ENCODE measurements around the gene HTT. TPM values are rescaled to one million over a fixed set of nuclear protein-coding genes. Genes with fewer than 3 reads are reported as not detected.

The HTT gene
- total and polyA plus RNA-seq, 10 of the 15 experiments (the other 5 are each of a cell fraction or from before 2014, with no cell fraction given), result 3.3 to 113 (median 43.3) TPM

DNA sequence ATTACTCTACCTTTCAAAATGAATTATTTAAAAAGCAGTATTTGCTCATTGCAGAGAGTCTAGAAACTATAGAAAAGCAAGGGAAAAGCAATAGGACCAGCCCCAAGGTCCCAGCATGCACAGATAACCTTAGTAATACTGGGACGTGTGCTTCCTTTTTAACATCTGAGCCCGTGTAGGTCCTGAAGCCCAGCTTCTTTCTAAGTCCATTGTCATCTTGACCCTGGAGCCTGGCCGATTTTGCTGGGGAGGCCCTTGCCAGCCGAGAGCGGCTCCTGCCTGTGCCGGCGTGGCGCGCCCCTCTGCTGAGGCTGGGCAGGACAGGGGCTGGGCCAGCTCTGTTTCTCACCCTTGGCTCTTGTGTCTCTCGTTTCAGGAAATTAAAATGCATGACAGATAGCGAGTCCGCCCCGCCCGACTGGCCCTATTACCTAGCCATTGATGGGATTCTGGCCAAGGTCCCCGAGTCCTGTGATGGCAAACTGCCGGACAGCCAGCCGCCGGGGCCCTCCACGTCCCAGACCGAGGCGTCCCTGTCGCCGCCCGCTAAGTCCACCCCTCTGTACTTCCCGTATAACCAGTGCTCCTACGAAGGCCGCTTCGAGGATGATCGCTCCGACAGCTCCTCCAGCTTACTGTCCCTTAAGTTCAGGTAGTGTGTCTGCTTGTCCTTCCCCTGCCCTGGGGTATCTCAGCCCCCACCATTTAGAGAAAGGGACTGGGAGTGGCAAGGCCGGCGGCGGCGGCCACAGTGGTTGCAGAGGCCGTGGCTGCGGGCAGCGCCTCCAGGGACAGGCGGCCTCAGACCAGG lies 178.6 kb downstream of the HTT start:
- Histone ChIP-seq H2AFZ (ENCODE audit: control insufficient read depth, low read depth, low read length) (no peak overlapping the region), H3K9me3 (replicated peaks; ENCODE audit: control insufficient read depth, insufficient read depth, low read length) (no peaks in the 10 kb centered on the region), H3K4me3 (no peak overlapping the region), H3K4me2 (ENCODE audit: control insufficient read depth, insufficient read depth) (no peak overlapping the region), H3K27ac (ENCODE audit: control insufficient read depth, insufficient read depth) (no peak overlapping the region), H4K20me1 (ENCODE audit: control insufficient read depth, insufficient read depth) (no peaks in the 10 kb centered on the region), H3K4me1 (ENCODE audit: control insufficient read depth, insufficient read depth, low read length) (peaks cover 3% of the 10 kb centered on the region; the same call in 1 of the 2 replicates), H3K9ac (ENCODE audit: control insufficient read depth, insufficient read depth, low read length) (no peak overlapping the region), H3K79me2 (ENCODE audit: control insufficient read depth, insufficient read depth, low read length) (no peaks in the 10 kb centered on the region), H3K36me3 (ENCODE audit: control insufficient read depth in 2 of 2, insufficient read depth in 2 of 2, low read length in 1 of 2) (no peaks in the 10 kb centered on the region), H3K27me3 (replicated peaks in 1 of 2; ENCODE audit: control insufficient read depth in 2 of 2, insufficient read depth in 2 of 2, low read length in 1 of 2) (no peaks in the 10 kb centered on the region)
- DNase-seq (ENCODE audit: low read depth, low spot score) (no peak), FAIRE-seq (no peak), ATAC-seq (no peak)
- CTCF ChIA-PET, result no interaction called here
- intact Hi-C loops (cut with micrococcal nuclease; ENCODE audit: unreplicated experiment) (no loop called here), in situ Hi-C loops (cut with MboI) (no loop called here)
- SMC1A ChIA-PET (ENCODE audit: uncharacterized antibody, unreplicated experiment), result no interaction called here
- RAD21 ChIA-PET (ENCODE audit: unreplicated experiment), result no interaction called here
- TF ChIP-seq JUND (IDR thresholded peaks at IDR 0.05; ENCODE audit: low read depth, low read length) (no peak), SREBF1 (IDR thresholded peaks at IDR 0.05; ENCODE audit: low read length) (no peak), GABPA (IDR thresholded peaks at IDR 0.05; ENCODE audit: low read depth) (no peak)
- TF ChIP-seq, protein P1, sequence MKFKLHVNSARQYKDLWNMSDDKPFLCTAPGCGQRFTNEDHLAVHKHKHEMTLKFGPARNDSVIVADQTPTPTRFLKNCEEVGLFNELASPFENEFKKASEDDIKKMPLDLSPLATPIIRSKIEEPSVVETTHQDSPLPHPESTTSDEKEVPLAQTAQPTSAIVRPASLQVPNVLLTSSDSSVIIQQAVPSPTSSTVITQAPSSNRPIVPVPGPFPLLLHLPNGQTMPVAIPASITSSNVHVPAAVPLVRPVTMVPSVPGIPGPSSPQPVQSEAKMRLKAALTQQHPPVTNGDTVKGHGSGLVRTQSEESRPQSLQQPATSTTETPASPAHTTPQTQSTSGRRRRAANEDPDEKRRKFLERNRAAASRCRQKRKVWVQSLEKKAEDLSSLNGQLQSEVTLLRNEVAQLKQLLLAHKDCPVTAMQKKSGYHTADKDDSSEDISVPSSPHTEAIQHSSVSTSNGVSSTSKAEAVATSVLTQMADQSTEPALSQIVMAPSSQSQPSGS (IDR thresholded peaks at IDR 0.05; ENCODE audit: low read length), result no peak
- TF ChIP-seq, protein P2, sequence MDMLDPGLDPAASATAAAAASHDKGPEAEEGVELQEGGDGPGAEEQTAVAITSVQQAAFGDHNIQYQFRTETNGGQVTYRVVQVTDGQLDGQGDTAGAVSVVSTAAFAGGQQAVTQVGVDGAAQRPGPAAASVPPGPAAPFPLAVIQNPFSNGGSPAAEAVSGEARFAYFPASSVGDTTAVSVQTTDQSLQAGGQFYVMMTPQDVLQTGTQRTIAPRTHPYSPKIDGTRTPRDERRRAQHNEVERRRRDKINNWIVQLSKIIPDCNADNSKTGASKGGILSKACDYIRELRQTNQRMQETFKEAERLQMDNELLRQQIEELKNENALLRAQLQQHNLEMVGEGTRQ (IDR thresholded peaks at IDR 0.05; ENCODE audit: borderline replicate concordance, low read depth, low read length), result no peak
- TF ChIP-seq, protein P3, sequence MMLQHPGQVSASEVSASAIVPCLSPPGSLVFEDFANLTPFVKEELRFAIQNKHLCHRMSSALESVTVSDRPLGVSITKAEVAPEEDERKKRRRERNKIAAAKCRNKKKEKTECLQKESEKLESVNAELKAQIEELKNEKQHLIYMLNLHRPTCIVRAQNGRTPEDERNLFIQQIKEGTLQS (IDR thresholded peaks at IDR 0.05; ENCODE audit: borderline replicate concordance, extremely low read depth, low read depth, low read length), result no peak
- POLR2A ChIA-PET, result no interaction called here
- no TSS peak for BruUV-seq (replicated peaks)
- WGBS (ENCODE audit: insufficient coverage, insufficient replicate concordance, low lambda C conversion rate, missing lambda C conversion rate), result 89% methylated on average over 34 of the region's 38 CpGs

All from GM12878 (cell line).